HuH-7 (cell line): ENCODE results near the gene CLSTN2.

Experiments used
- DNase-seq: peaks from one replicate; pipeline ENCODE4 v3.0.0; 2011; ENCODE audit warnings: low spot score

Gene CLSTN2

GRCh38 chr3:140455521-140456214 lies 520.7 kb downstream of the CLSTN2 start:
- DNase-seq = no peak

- DNase-seq = no peak
Measured at GRCh38 chr3:140456974-140457373, 522.0 kb downstream of the CLSTN2 start.

GRCh38 chr3:140459462-140459861 lies 524.5 kb downstream of the CLSTN2 start:
- no peak for DNase-seq

- DNase-seq = no peak
Measured at GRCh38 chr3:140461250-140461649, 526.3 kb downstream of the CLSTN2 start.

- no peak for DNase-seq
Measured at GRCh38 chr3:140463355-140463754, 528.4 kb downstream of the CLSTN2 start.

GRCh38 chr3:140465988-140466387 lies 531.0 kb downstream of the CLSTN2 start:
- no peak for DNase-seq

- no peak for DNase-seq
Measured at GRCh38 chr3:140466535-140466934, 531.5 kb downstream of the CLSTN2 start.

- no peak for DNase-seq
Measured at GRCh38 chr3:140467104-140467577, 532.2 kb downstream of the CLSTN2 start.

- DNase-seq = no peak
Measured at GRCh38 chr3:140467796-140468315, 532.9 kb downstream of the CLSTN2 start.

- DNase-seq = no peak
Measured at GRCh38 chr3:140468407-140468806, 533.4 kb downstream of the CLSTN2 start.

GRCh38 chr3:140469491-140469890 lies 534.5 kb downstream of the CLSTN2 start:
- DNase-seq = no peak

GRCh38 chr3:140470211-140470610 lies 535.2 kb downstream of the CLSTN2 start:
- no peak for DNase-seq

- DNase-seq = no peak
Measured at GRCh38 chr3:140470962-140471361, 536.0 kb downstream of the CLSTN2 start.

- DNase-seq = no peak
Measured at GRCh38 chr3:140472306-140473020, 537.5 kb downstream of the CLSTN2 start.

GRCh38 chr3:140487566-140487965 lies 552.6 kb downstream of the CLSTN2 start:
- DNase-seq = no peak

GRCh38 chr3:140493271-140493670 lies 558.3 kb downstream of the CLSTN2 start:
- no peak for DNase-seq

GRCh38 chr3:140494970-140495369 lies 560.0 kb downstream of the CLSTN2 start:
- DNase-seq = no peak

- DNase-seq = no peak
Measured at GRCh38 chr3:140497331-140497730, 562.3 kb downstream of the CLSTN2 start.

- DNase-seq = no peak
Measured at GRCh38 chr3:140499114-140499757, 564.3 kb downstream of the CLSTN2 start.

- DNase-seq = no peak
Measured at GRCh38 chr3:140500473-140500872, 565.5 kb downstream of the CLSTN2 start.

- no peak for DNase-seq
Measured at GRCh38 chr3:140501061-140501769, 566.2 kb downstream of the CLSTN2 start.

- no peak for DNase-seq
Measured at GRCh38 chr3:140501770-140502364, 566.9 kb downstream of the CLSTN2 start.
